AG09319 (cell line): ENCODE results near the gene PDE4A.

Experiments used
- DNase-seq: peaks from one replicate; pipeline ENCODE4 v3.0.0-alpha.2; 2010; ENCODE audit warnings: low read depth; ENCODE audit errors: extremely low read depth
- TF ChIP-seq, protein P1 (sequence below): IDR thresholded peaks from 2 replicates; pipeline ENCODE4 v1.5.1; 2011; ENCODE audit warnings: low read depth, mild to moderate bottlenecking, inconsistent platforms, low read length, moderate library complexity

Gene PDE4A

DNA sequence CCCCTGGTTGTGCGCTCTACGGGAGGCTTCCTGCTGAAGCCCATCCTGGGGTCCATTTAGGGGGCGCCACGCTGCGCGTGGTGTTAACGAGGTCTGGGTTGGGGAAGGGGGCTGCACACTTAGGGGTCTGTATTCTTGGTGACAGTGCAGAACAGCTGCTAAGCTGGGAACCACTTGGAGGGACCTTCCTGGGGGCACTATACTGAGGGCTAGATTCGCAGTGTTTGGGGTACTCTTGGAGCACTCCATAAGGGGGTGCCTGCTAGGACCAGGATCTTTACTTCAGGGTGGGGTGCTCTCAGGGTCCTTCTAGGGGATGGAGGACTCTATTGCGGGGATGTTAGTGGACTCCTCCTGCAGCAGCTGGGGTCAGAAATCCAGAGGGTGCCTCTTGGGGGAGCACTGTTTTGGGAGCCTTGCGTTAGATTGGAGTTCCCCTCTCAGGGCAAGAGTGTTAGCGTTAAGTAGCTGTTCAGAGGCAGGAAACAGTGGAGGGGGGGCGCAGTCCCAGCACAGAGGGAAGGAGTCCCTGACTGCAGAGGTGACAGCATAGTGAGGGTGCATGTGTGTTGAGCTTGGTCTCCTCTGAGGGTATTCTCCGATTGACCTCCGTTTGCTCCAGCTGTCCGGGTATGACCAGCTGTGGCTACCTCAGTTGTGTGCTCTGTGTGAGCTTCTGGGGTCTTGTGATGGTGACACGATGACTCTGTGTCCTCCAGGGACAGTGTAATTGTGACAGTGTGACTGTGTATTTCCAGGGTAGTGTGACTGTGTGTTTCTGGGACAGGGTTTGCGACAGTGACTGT is 1.1 kb downstream of the PDE4A start:
- no peak for DNase-seq
- TF ChIP-seq, protein P1, sequence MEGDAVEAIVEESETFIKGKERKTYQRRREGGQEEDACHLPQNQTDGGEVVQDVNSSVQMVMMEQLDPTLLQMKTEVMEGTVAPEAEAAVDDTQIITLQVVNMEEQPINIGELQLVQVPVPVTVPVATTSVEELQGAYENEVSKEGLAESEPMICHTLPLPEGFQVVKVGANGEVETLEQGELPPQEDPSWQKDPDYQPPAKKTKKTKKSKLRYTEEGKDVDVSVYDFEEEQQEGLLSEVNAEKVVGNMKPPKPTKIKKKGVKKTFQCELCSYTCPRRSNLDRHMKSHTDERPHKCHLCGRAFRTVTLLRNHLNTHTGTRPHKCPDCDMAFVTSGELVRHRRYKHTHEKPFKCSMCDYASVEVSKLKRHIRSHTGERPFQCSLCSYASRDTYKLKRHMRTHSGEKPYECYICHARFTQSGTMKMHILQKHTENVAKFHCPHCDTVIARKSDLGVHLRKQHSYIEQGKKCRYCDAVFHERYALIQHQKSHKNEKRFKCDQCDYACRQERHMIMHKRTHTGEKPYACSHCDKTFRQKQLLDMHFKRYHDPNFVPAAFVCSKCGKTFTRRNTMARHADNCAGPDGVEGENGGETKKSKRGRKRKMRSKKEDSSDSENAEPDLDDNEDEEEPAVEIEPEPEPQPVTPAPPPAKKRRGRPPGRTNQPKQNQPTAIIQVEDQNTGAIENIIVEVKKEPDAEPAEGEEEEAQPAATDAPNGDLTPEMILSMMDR, result no peak

DNA sequence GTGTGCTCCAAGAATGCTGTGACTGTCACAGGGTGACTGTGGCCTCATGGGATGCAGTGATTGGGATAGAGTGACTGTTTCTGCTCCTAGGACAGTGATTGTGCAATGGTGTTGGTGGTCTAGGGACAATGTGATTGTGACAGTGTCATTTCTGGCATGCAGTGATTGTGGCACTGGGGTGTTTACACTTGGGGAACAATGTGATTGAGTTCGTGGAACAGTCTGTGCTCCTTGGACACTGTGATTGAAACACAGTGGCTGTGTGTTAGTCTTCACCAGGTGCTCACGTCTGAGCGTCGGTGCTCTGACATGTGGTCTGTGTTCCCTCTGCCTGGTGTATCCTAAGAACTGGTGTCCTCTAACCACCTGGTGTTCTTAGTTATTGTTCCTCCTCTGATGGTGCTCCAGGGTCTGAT is 1.7 kb downstream of the PDE4A start:
- TF ChIP-seq, protein P1, result no peak
- no peak for DNase-seq

DNA sequence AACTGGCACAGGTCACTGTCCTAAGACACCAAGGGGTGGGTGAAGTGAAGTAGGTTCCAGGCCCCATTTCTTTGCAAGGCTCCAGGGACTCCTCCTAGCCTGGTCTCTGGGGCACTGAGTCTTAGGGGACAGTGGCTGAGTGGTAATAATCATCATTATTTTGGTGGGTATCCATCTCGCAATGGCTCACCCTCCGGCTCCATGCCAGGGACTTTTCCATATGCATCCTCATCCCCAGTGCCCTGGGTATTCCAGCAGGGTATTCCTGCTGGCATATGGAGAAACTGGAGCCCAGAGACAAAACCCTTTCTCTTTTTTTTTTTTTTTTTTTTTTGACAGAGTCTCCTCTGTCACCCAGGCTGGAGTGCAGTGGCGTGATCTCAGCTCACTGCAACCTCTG is 2.5 kb downstream of the PDE4A start:
- TF ChIP-seq, protein P1, result no peak
- DNase-seq, result no peak

DNA sequence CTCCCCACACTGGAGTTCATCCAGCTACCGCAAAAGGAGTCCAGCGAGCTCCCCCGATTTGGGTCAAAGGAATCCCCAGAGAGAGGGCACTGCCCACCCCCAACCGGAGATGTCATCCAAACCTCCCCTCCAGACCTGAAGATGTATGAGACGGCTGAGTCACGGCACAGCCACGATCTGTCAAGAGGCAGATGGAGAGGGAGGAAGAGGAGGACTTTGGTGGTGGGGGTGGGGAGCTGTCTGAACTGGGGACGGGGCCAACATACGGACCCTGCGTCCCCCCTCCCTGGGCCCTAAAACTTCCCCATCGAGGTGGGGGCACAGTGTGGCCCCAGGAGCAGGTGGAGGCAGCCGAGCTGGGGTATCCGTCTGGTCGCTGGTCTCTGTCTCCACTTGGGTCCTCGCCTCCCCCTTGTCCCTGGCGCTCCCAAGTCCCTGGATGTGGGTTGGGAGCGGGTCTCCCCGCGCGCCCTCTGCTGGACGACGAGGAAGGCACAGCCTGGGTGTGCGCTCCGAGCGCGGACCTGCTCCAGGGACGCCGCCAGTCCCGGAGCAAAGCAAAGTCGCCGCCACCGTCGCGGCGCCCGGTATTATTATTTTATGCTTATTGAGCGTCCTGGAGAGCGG is 3.8 kb downstream of the PDE4A start:
- no peak for DNase-seq

GRCh38 chr19:10427169-10427568 is 6.8 kb downstream of the PDE4A start:
- no peak for DNase-seq
- TF ChIP-seq, protein P1, result no peak

More for the DNA sequence above, 3.8 kb downstream of the PDE4A start:
- TF ChIP-seq, protein P1, result peak; percentile 88

DNA sequence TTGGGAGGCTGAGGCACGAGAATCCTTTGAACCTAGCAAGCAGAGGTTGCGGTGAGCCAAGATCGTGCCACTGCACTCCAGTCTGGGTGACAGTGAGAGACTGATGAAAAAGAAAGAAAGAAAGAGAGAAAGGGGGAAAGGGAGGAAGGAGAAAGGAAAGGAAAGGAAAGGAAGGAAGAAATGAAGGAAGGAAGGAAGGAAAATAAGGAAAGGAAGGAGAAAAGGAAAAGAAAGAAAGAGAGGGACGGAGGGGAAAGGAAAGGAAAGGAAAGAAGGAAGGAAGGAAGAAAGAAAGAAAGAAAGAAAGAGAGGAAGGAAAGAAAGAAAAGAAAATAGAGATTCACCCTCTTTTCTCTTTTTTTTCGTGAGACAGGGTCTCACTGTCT is 8.7 kb downstream of the PDE4A start:
- TF ChIP-seq, protein P1, result no peak
- DNase-seq, result no peak

DNA sequence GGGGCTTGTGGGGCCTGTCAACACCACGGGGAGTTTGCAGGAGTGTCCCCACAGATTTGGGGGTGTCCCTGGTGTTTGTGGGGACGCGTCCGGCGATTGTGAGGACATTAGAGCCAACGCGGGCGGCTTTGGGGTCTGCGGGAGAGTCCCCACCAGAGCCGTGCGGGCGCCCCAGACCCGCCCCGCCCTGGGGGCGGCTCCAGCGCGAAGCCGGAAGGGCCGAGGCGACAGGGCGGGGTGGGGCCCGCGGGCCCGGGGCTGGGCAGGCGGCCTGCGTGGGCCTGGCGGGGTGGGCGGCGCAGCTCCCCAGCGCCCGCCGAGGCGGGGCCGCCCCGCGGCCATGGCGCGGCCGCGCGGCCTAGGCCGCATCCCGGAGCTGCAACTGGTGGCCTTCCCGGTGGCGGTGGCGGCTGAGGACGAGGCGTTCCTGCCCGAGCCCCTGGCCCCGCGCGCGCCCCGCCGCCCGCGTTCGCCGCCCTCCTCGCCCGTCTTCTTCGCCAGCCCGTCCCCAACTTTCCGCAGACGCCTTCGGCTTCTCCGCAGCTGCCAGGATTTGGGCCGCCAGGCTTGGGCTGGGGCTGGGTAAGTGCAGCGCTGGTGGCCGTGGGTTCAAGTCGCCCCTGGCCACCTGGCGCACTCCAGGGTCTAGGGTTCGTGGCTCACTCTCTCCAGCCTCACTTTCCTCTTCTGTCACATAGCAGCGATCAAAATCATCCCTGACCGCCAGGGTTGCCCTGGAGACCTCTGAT is 10.3 kb downstream of the PDE4A start:
- TF ChIP-seq, protein P1, result no peak
- DNase-seq, result peak; percentile 28
